Middle frontal gyrus (tissue), 1 donor: ENCODE results near the gene PHF5A.
"Not testable (repeated sequence)": the region's sequence is repeated elsewhere in the genome, so short reads cannot be mapped to it uniquely, and the experiment has no call there.

ENCODE experiments used
- DNase-seq: peaks from one replicate; pipeline ENCODE4 v3.0.0-alpha.2; 2015; ENCODE audit warnings: low spot score; ENCODE audit errors: extremely low spot score

The PHF5A gene

DNA sequence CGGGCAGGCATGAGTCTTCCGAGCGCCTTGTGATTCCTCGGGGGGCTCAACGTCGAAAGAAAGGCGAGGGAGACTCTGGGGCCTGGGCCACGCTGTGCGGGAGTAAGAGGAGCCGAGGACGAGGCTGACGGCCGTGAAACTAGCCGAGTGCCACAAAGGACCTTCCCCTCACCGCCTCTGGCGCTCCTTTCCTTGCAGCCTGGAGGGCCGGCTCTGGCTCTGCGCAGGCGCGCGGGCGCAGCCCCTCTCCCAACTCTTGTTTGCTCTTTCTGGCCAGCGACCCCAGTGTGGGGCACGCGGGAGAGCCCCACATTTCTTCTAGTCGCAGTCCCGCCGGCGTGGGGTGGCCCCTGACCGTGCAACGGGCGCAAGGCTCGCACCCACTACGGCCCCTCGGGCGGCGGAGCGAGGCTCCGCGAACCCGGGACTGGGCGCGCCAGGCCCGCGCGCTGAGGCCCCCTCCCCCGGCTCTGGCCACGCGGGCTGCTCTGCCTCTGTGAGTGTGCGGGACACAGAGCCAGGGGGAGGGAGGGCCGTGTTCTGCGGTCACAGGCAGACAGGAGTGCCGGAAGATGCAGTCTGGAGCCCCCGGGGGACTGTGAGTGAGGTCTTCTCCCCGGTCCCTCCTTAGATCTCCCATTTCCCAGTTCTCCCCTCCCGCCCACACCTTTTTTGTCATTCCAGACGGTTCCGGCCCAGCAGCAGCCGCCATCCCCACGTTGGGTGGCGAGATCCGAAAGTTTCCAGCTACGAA lies 20.9 kb downstream of the PHF5A start:
- DNase-seq: no peak

DNA sequence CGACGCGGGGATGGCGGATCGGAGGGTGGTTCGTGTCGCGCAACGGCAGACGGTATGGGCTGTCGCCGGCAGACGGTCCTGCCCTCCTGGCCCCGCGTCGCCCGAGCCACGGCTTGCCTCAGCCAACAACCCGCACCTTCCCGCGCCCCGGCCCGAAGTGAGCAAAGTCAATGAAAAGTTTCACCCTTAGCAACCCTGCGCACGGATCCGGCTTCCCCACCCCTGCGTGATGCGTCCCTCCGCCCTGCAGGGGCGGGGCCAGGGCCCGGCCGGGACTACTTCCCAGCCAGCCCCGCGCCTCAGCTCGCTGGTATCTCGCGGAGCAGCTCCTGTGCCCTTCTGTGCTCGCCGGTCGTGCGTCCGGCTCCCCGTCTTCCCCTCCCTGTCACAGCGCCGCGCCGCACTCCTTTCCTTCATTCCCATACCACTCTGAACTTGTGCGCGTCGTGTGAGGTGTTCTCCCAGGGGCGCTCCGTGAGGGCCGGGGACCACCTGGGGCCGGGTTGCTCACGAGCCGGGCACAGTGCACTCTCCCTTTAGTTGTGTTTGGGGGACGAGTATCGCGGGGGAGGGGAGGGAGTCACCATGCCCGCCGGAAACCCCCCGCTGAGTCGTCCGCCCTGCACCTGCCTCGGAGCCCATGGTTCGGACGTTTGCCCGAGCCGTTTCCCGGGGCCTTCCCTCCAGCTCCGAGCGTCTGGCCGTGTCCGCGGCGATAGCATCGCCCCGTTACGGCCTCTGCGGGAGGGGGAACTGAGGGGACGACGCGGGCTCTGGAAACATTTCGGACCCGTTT lies 21.7 kb downstream of the PHF5A start, which contains the start of gene TOB2:
Gene TOB2 (minus strand): TSS at position 163 of the 796 bp plus-strand sequence. CDS start 9,456 bp downstream, outside the sequence.
- DNase-seq: peak; percentile 95

DNA sequence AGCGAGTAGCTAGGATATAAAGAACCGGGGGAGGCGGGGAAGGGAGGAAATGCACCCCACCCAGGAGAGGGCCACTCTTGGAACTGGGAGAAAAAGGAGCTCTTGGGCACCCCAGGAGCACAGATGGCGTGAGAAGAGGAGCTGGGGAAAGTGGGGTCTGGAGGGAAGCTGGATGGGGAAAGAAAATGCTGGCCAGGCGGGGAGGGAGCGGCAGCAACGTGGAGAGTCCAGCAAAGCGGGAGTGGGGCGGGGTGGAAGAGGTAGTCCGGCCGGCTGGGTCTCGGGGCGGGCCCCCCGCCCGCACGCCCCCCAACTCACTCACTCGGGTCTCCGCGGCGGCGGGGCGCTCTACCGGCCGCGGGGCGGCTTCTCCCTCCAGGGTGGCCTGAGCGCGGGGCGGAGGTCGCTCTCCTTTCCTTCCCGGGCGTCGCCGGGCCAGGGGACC lies 22.4 kb downstream of the PHF5A start:
- DNase-seq: no peak

- no peak for DNase-seq
Measured at GRCh38 chr22:41445129-41446056, 23.1 kb downstream of the PHF5A start.

DNA sequence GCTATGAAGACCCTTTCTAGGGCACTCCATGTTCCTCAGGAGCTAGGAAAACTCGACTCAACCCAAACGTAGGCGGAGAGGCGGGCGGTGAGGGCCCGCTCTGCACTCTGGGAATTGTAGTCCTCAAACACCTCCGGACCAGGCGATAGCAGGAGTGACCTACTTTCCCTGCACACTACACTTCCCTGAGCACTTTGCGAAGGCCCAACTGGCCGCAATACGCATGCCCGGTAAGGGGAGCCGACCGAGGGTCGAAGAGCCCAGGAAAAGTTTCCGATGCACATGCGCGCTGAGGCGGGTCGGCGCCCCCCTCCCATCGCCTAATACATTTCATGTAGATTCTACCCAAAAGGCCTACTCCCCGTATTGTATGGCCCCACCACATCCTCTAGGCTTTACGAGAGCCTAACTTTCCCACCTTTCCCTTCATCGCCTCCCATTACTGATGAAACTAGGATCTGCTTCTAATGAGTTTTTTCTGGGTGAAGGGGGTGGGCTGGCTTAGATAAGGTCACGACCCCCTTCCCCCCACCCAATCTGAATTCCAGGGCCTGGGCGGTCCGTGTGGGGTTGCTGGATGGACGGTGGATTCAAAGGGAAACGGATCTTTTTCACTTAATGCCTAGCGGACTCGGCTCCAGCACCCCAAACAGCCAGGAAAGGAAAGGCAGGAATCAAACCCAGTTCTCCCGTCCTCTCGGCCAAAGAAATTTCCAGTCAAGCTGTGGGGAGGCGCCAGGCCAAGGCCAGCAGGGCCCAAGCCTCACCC lies 23.9 kb downstream of the PHF5A start:
- peak; percentile 89 for DNase-seq

DNA sequence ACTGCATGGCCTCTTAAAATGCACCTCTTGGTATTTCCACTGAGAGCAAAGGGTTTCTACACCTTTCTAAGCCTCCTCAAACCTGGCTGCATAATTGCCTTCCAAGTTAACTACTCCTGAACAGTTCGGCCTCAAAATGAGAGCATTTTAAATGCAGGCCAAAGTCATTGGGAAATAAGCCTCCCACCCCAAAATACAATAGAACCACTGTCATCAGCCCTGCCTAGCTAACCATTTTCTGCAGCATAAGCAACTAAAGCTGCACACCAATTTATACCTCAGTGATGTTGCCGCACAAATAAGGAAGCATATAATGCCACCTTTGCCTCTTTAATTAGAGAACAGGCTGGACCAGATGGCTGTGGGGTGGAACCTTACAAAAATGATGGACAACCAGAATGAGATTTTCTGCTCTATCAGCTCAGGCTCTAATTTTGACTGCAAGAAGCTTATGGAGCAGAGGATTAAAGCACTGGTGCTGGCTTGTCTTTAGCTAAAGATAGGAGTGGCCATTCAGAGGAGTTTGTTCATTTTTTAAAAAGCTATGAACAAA lies 26.2 kb downstream of the PHF5A start:
- DNase-seq: no peak

DNA sequence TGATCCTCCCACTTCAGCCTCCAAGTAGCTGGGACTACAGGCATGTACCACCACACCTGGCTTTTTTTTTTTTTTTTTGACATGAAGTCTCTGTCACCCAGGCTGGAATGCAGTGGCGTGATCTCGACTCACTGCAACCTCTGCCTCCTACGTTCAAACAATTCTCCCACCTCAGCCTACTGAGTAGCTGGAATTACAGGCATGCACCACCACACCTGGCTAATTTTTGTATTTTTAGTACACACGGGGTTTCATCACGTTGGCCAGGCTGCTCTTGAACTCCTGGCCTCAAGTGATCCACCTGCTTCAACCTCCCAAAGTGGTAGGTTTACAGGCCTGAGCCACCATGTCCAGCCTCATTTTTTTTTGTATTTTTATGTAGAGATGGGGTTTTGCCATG lies 28.0 kb downstream of the PHF5A start:
- DNase-seq: not testable (repeated sequence)

DNA sequence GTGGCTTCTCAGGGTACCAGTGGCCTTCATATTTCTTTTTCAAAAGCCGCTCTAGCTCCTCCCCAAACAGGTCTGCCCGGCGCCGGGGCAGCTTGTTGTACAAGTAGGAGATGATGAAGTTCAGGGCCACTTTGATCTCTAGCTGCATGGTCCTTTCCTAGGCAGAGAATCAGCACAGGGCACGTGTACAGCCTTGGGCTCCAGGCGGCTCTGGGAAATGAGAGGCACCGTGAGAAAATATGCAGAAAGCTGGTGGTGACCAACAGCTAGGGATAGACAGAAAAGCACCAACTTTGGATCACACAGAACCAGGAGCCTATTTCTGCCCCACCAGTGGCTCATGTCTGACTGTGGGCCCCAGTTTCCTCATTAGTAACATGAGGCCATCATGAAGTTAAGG lies 31.3 kb downstream of the PHF5A start:
- DNase-seq: no peak

DNA sequence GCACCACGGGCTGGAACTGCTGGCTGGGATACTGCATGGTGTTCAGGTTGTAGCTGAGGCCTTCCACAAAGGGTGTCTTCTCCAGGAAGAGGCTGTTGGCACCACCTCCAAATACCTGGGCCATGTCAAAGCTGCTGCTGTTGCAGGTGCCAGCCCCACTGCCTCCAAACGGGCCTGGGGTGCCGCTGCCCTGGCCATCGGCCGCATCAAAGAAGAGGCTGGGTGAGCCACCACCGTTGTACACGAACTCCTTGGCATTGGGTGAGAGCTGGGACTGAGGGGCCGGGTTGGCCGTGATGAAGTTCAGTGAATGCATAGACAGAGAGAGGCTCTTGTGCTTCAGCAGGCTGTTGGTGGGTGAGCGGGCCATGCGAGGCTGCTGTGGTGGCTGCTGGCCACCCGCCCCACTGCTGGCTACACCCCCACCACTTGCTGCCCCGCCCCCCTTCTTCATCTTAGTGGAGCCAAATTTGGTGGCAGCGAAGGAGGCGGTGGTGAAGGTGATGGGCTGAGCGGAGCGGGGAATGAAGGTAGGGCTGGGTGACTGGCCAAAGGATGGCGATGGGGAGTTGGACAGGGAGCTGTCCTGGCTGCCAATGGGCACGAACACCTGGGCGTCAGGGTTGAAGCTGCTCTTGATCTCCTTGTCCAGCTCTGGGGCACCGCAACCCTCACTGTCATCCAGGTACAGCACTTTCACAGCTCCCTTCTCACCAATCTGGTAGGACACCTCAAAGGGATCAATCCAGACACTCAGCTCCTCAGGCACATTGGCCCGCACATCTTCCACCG lies 32.0 kb downstream of the PHF5A start:
- DNase-seq: no peak

DNA sequence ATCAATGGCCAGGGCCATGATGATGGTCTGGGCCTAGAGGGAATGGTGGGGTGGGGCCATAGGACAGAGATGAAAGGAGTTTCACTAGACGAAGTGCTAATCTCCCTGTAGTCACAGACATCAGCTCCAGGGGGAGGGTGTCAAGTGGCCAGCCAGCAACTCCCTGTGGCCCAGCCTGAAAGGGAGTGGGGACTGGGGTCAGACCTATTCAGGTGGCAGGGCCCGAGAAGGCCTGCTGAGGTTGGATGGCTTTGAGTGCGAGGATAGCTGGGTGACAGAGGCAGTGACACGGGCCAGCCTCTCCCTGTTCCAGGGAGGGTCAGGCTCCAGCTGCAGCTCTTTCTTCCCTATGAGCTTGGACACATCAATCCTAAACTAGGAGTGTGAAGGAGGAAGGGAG lies 32.9 kb downstream of the PHF5A start:
- no peak for DNase-seq

- not testable (repeated sequence) for DNase-seq
Measured at GRCh38 chr22:41434361-41435003, 34.0 kb downstream of the PHF5A start.

GRCh38 chr22:41433480-41433879 lies 35.0 kb downstream of the PHF5A start:
- DNase-seq: not testable (repeated sequence)

DNA sequence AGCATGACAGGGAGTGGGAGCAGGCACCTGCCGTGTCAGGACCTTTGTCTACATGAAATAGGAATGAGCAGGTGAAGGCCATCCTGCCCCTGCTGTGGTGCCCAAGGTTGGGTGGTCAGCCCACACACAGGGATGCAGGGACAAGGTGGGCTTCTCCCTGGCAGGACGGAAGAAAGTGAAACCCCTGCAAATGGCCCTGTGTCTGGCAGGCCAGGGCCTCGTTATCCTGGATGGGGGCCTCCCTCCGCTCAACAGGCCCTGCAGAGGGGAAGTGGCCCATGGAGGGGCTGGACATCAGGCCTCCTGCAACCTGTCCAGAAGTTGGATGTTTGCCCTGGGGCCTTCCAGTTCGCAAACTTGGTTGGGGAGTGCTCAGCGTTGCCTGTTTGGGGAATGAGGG lies 36.8 kb downstream of the PHF5A start:
- no peak for DNase-seq

GRCh38 chr22:41429951-41430332 lies 38.5 kb downstream of the PHF5A start:
- DNase-seq: no peak

- no peak for DNase-seq
Measured at GRCh38 chr22:41429232-41429950, 39.1 kb downstream of the PHF5A start.

GRCh38 chr22:41425660-41426365 lies 42.7 kb downstream of the PHF5A start:
- DNase-seq: no peak

GRCh38 chr22:41418717-41419116 lies 49.8 kb downstream of the PHF5A start:
- DNase-seq: no peak
